ENCODE results near the gene ARHGAP4.

Gene ARHGAP4

GRCh38 chrX:153877571-153878261 is 48.3 kb downstream of the ARHGAP4 start:
- DNase-seq, result no peak

- DNase-seq, result no peak
These were observed 50.0 kb downstream of the ARHGAP4 start for GRCh38 chrX:153876112-153876491.

GRCh38 chrX:153875391-153876111 is 50.5 kb downstream of the ARHGAP4 start:
- DNase-seq, result no peak

GRCh38 chrX:153874366-153875125 is 51.5 kb downstream of the ARHGAP4 start:
- DNase-seq, result no peak

- DNase-seq, result no peak
These were observed 52.0 kb downstream of the ARHGAP4 start for GRCh38 chrX:153874085-153874365.

- DNase-seq, result no peak
These were observed 52.6 kb downstream of the ARHGAP4 start for GRCh38 chrX:153873282-153874084.

- DNase-seq, result no peak
These were observed 53.9 kb downstream of the ARHGAP4 start for GRCh38 chrX:153871946-153872878.

GRCh38 chrX:153871451-153871850 is 54.6 kb downstream of the ARHGAP4 start:
- DNase-seq, result no peak

GRCh38 chrX:153870791-153871360 is 55.2 kb downstream of the ARHGAP4 start:
- DNase-seq, result no peak

- DNase-seq, result no peak
These were observed 55.8 kb downstream of the ARHGAP4 start for GRCh38 chrX:153870288-153870690.

- DNase-seq, result no peak
These were observed 56.4 kb downstream of the ARHGAP4 start for GRCh38 chrX:153869473-153870287.

GRCh38 chrX:153868576-153869472 is 57.2 kb downstream of the ARHGAP4 start:
- DNase-seq, result no peak

GRCh38 chrX:153867671-153868070 is 58.4 kb downstream of the ARHGAP4 start:
- no peak for DNase-seq

GRCh38 chrX:153867139-153867538 is 58.9 kb downstream of the ARHGAP4 start:
- DNase-seq, result no peak

GRCh38 chrX:153866302-153867019 is 59.6 kb downstream of the ARHGAP4 start:
- DNase-seq, result no peak

- no peak for DNase-seq
These were observed 60.4 kb downstream of the ARHGAP4 start for GRCh38 chrX:153865685-153866084.

GRCh38 chrX:153865321-153865580 is 60.8 kb downstream of the ARHGAP4 start:
- no peak for DNase-seq

GRCh38 chrX:153864561-153865320 is 61.3 kb downstream of the ARHGAP4 start:
- DNase-seq, result no peak

- no peak for DNase-seq
These were observed 62.0 kb downstream of the ARHGAP4 start for GRCh38 chrX:153864101-153864500.
